ENCODE data around the gene ARSB. TPM values are rescaled to one million over a fixed set of nuclear protein-coding genes. Genes with fewer than 3 reads are reported as not detected.

ARSB gene
- total RNA-seq, 1 experiment from 2014 or later, result 11.4 TPM

DNA sequence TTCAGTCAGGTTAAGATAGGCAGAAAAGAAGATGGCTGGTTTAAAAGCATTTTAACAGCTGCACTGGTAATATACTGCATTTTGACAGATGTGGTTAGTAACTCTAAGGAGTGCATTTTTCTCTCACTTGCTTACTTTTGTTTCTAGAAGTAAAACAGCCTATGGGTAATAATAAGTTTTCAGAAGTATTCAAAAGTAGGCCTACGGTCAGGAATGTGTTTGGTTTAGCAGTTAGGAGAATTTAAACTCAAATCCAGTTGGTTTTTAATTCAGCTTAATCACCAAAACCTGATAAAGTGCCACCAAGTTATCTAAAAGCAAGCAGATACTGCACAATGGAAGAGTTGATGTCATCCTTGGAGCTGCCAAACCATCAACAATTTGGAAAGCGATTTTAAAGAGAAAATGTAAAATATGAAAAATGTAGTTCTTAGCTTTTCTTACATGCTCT is 160.3 kb downstream of the ARSB start:
- Histone ChIP-seq H2AK5ac (ENCODE audit: insufficient read length, low read length) (no peak overlapping the region), H3K79me2 (ENCODE audit: insufficient read depth, low read length) (no peaks in the 10 kb centered on the region), H3K27me3 (ENCODE audit: insufficient read depth, low read length) (no peaks in the 10 kb centered on the region), H3K9me3 (ENCODE audit: control insufficient read depth, low read depth, low read length) (no peaks in the 10 kb centered on the region), H3K56ac (ENCODE audit: insufficient read length, low read depth, low read length) (no peak overlapping the region), H3K9ac (ENCODE audit: extremely low read depth, insufficient read length, low read length) (no peak overlapping the region), H4K5ac (ENCODE audit: insufficient read length, low read depth, low read length) (no peak overlapping the region), H3K4me1 (ENCODE audit: insufficient read depth, low read length) (no peaks in the 10 kb centered on the region), H4K91ac (ENCODE audit: insufficient read length, low read depth, low read length) (no peak overlapping the region), H2BK20ac (ENCODE audit: low read depth, low read length, poor library complexity, severe bottlenecking) (no peak overlapping the region), H3K4ac (ENCODE audit: low read depth, low read length) (no peak overlapping the region), H3K79me1 (ENCODE audit: insufficient read depth, low read depth, low read length, poor library complexity, severe bottlenecking) (no peaks in the 10 kb centered on the region), H2BK12ac (ENCODE audit: insufficient read length, low read depth, low read length) (no peak overlapping the region), H3K23ac (ENCODE audit: insufficient read length, low read depth, low read length) (no peak overlapping the region), H4K20me1 (ENCODE audit: control insufficient read depth, insufficient read depth, insufficient read length) (no peaks in the 10 kb centered on the region), H3K23me2 (ENCODE audit: insufficient read length, low read depth, low read length, poor library complexity, severe bottlenecking) (no peaks in the 10 kb centered on the region), H4K8ac (replicated peaks; ENCODE audit: insufficient read length, low read depth, low read length) (no peak overlapping the region), H3T11ph (ENCODE audit: low read length) (no peak overlapping the region), H2BK120ac (ENCODE audit: low read depth, low read length, poor library complexity, severe bottlenecking) (no peak overlapping the region), H3K4me2 (ENCODE audit: insufficient read depth, insufficient read length, low read length) (no peak overlapping the region), H2BK5ac (ENCODE audit: insufficient read length, low read length) (no peak overlapping the region), H2AFZ (ENCODE audit: low read length) (no peak overlapping the region), H2BK15ac (ENCODE audit: low read depth, low read length) (no peak overlapping the region), H3K27ac (ENCODE audit: insufficient read length, low read depth, low read length) (no peak overlapping the region), H3K14ac (ENCODE audit: insufficient read depth, low read length) (no peak overlapping the region), H3K18ac (ENCODE audit: insufficient read length, low read depth, low read length) (no peak overlapping the region)
- Mint-ChIP-seq H3K4me3 (no peak overlapping the region), H3K36me3 (ENCODE audit: insufficient read depth in 1 of 3, low read depth in 3 of 3) (peaks cover 0 to 4% (median 0%) of the 10 kb centered on the region in 3 experiments; a peak in 3 of 7 replicates), H3K27ac (no peak overlapping the region), H3K27me3 (ENCODE audit: low read depth) (no peaks in the 10 kb centered on the region), H3K9me3 (no peaks in the 10 kb centered on the region; a peak in 2 of 5 replicates), H3K4me1 (no peaks in the 10 kb centered on the region)
- DNase-seq, result no peak
- no CpG with 5 or more reads among the region's 2 CpGs for WGBS (ENCODE audit: extremely low coverage, insufficient read length, low lambda C conversion rate)
- TF ChIP-seq CTCF (conservative IDR thresholded peaks at IDR 0.05), result no peak

Data from H9 (cell line).